Measurements from ENCODE around the gene ABCA12. TPM values are rescaled to one million over a fixed set of nuclear protein-coding genes. Genes with fewer than 3 reads are reported as not detected.

The ABCA12 gene, protein sequence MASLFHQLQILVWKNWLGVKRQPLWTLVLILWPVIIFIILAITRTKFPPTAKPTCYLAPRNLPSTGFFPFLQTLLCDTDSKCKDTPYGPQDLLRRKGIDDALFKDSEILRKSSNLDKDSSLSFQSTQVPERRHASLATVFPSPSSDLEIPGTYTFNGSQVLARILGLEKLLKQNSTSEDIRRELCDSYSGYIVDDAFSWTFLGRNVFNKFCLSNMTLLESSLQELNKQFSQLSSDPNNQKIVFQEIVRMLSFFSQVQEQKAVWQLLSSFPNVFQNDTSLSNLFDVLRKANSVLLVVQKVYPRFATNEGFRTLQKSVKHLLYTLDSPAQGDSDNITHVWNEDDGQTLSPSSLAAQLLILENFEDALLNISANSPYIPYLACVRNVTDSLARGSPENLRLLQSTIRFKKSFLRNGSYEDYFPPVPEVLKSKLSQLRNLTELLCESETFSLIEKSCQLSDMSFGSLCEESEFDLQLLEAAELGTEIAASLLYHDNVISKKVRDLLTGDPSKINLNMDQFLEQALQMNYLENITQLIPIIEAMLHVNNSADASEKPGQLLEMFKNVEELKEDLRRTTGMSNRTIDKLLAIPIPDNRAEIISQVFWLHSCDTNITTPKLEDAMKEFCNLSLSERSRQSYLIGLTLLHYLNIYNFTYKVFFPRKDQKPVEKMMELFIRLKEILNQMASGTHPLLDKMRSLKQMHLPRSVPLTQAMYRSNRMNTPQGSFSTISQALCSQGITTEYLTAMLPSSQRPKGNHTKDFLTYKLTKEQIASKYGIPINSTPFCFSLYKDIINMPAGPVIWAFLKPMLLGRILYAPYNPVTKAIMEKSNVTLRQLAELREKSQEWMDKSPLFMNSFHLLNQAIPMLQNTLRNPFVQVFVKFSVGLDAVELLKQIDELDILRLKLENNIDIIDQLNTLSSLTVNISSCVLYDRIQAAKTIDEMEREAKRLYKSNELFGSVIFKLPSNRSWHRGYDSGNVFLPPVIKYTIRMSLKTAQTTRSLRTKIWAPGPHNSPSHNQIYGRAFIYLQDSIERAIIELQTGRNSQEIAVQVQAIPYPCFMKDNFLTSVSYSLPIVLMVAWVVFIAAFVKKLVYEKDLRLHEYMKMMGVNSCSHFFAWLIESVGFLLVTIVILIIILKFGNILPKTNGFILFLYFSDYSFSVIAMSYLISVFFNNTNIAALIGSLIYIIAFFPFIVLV (N-terminal part only)
- under 0.01 and 0.17 TPM in 2 replicates for total RNA-seq

DNA sequence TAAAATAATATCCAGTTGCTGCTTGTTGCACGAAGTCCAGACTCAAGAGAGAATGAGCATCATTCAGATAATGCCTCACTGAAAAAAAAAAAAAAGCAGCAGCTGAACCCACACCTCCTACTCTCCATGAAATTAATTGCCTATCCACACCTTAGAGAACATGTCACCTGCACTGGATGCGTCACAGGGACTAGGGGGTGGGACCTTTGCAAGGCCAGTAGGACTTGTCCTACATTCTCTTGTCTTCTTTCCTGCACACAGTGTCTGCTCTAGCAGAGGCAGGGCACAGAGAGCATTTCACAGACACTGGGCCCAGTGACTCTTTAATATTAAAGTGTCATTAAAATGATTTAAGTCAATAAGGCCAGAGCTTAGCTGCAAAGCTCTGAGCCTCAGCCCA lies at the start of gene ABCA12:
TSS of gene ABCA12 (minus strand) at position 148 of the 400 bp plus-strand sequence. CDS start 418 bp downstream, outside the sequence.

Other genes with a start within 250 kb of the ABCA12 start
- gene ATIC, start 173.4 kb upstream of the ABCA12 start, total RNA-seq = 25.1 and 61.5 TPM in 2 replicates